OCI-LY7 (cell line): ENCODE data around the gene JAK1. TPM values are rescaled to one million over a fixed set of nuclear protein-coding genes. Genes with fewer than 3 reads are reported as not detected.
A peak's percentile ranks its signal among the peaks of the same experiment; 100 is the strongest.
"Not testable (repeated sequence)": the region's sequence is repeated elsewhere in the genome, so short reads cannot be mapped to it uniquely, and the experiment has no call there.

Experiments
- BruUV-seq: library from RNA; stranded (reverse); fragments of 400-500 nt; replicated peaks from 2 replicates; lab custom pipeline; 2021; lab: Mats Ljungman, UMichigan
- CTCF ChIA-PET: fragments of 300-600 bp; sonication (Branson Sonifier 250); formaldehyde crosslinking; loops from one replicate; lab custom pipeline; 2022; ENCODE audit warnings: antibody characterized with exemption; ENCODE audit not compliant: unreplicated experiment; lab: Charles Lee
- POLR2A ChIA-PET: fragments of 300-600 bp; sonication (Branson Sonifier 250); formaldehyde crosslinking; loops from one replicate; lab custom pipeline; 2022; ENCODE audit warnings: antibody characterized with exemption; lab: Charles Lee
- DNase-seq: peaks from one replicate; pipeline ENCODE4 v3.0.0-alpha.2; 2015; ENCODE audit warnings: low spot score
- H2AFZ ChIP-seq: fragments of 200-600 bp; sonication (generic), shearing (Covaris generic); 2 replicates; pipeline ENCODE4 v1.6.1; 2014; ENCODE audit warnings: mild to moderate bottlenecking, antibody characterized with exemption, low read length, moderate library complexity
- H3K27ac ChIP-seq: fragments of 200-600 bp; sonication (generic); 2 replicates; pipeline ENCODE4 v1.5.1; 2014; ENCODE audit warnings: mixed run types, low read depth, mild to moderate bottlenecking, moderate library complexity, low read length, inconsistent platforms; ENCODE audit not compliant: poor library complexity, severe bottlenecking
- H3K36me3 ChIP-seq: fragments of 200-600 bp; sonication (generic); 2 replicates; pipeline ENCODE4 v1.6.1; 2014; ENCODE audit warnings: mild to moderate bottlenecking, antibody characterized with exemption, low read length, moderate library complexity, mixed read lengths; ENCODE audit not compliant: insufficient read depth
- H3K4me1 ChIP-seq: fragments of 200-600 bp; sonication (generic); 2 replicates; pipeline ENCODE4 v1.5.1; 2014; ENCODE audit warnings: mild to moderate bottlenecking, low read length; ENCODE audit not compliant: insufficient read depth, poor library complexity, severe bottlenecking
- H3K4me2 ChIP-seq: fragments of 200-600 bp; sonication (generic); 2 replicates; pipeline ENCODE4 v1.6.1; 2014; ENCODE audit warnings: mild to moderate bottlenecking, low read length
- H3K4me3 ChIP-seq: fragments of 200-600 bp; sonication (generic); 2 replicates; pipeline ENCODE4 v1.5.1; 2014; ENCODE audit warnings: mild to moderate bottlenecking, low read depth, low read length; ENCODE audit not compliant: poor library complexity, severe bottlenecking
- H3K79me2 ChIP-seq: fragments of 200-600 bp; sonication (generic); 2 replicates; pipeline ENCODE4 v1.6.1; 2016; ENCODE audit warnings: low read depth, mild to moderate bottlenecking, low read length, moderate library complexity, mixed read lengths; ENCODE audit not compliant: insufficient read depth
- H3K9me2 ChIP-seq: fragments of 200-600 bp; sonication (generic); 2 replicates; pipeline ENCODE4 v1.6.1; 2016; ENCODE audit warnings: mild to moderate bottlenecking, low read length, mixed read lengths; ENCODE audit not compliant: insufficient read depth
- H3K9me3 ChIP-seq: fragments of 200-600 bp; sonication (generic); 2 replicates; pipeline ENCODE4 v1.6.1; 2014; ENCODE audit warnings: mild to moderate bottlenecking, mixed run types, low read length, mixed read lengths
- H4K20me1 ChIP-seq: fragments of 200-600 bp; sonication (generic); 2 replicates; pipeline ENCODE4 v1.6.1; 2014; ENCODE audit warnings: mild to moderate bottlenecking, antibody characterized with exemption, low read length, moderate library complexity, mixed read lengths; ENCODE audit not compliant: insufficient read depth
- CTCF ChIP-seq: fragments of 200-600 bp; sonication (generic); conservative IDR thresholded peaks from 2 replicates; pipeline ENCODE4 v1.5.1; 2014; ENCODE audit warnings: mild to moderate bottlenecking, antibody characterized with exemption, low read length, moderate library complexity, mixed read lengths
- EZH2phosphoT487 ChIP-seq: fragments of 200-600 bp; sonication (generic); IDR thresholded peaks from 2 replicates; pipeline ENCODE4 v1.6.1; 2018; ENCODE audit warnings: low read depth, borderline replicate concordance, mild to moderate bottlenecking, mixed run types, antibody characterized with exemption, low read length, moderate library complexity, mixed read lengths
- intact Hi-C: fragments of 100-400 bp; cut with micrococcal nuclease; formaldehyde crosslinking; loops from one replicate; pipeline ENCODE4 v1.10.0; 2022; ENCODE audit not compliant: unreplicated experiment
- total RNA-seq, 2 experiments: library from RNA; depleted of rRNA in 1 of 2; stranded (reverse); fragments of >200 nt in 1 of 2; shearing (Covaris generic) in 1 of 2; gene quantifications; 2 replicates each; pipeline ENCODE4 v1.2.3, GENCODE V29; 2014 to 2022

Gene JAK1
- total RNA-seq, 2 experiments from 2014 or later = 72.6 to 86.8 TPM

GRCh38 chr1:64920941-64921589 lies 45.3 kb downstream of the JAK1 start:
- peaks cover 64% of the 10 kb centered on the region for H4K20me1 ChIP-seq
- H3K9me2 ChIP-seq = no peaks in the 10 kb centered on the region
- TF ChIP-seq CTCF = no peak
- no peak for TF ChIP-seq EZH2phosphoT487
- H3K4me3 ChIP-seq = no peak overlapping the region
- H3K27ac ChIP-seq = no peak overlapping the region
- H2AFZ ChIP-seq = no peak overlapping the region
- no peak overlapping the region for H3K4me2 ChIP-seq
- H3K9me3 ChIP-seq = no peaks in the 10 kb centered on the region
- H3K36me3 ChIP-seq = no peaks in the 10 kb centered on the region
- peaks cover 84% of the 10 kb centered on the region for H3K79me2 ChIP-seq
- POLR2A ChIA-PET = interaction anchor here (0.8 to 2.7 kb wide), 5 partner anchors 12 to 31 kb away, joined by 3 to 7 read pairs (median 4); no protein-coding TSS in a partner anchor
- peaks cover 20% of the 10 kb centered on the region for H3K4me1 ChIP-seq
- BruUV-seq = no TSS peak
- CTCF ChIA-PET = no interaction called here
- DNase-seq = no peak
- intact Hi-C loops = no loop called here

GRCh38 chr1:64919120-64919519 lies 47.2 kb downstream of the JAK1 start:
- intact Hi-C loops, BruUV-seq, DNase-seq, H3K9me2 ChIP-seq, H3K27ac ChIP-seq, CTCF ChIA-PET, H3K4me3 ChIP-seq, H3K9me3 ChIP-seq, H2AFZ ChIP-seq, H3K4me2 ChIP-seq, POLR2A ChIA-PET, H3K36me3 ChIP-seq: not testable (repeated sequence)
- H3K79me2 ChIP-seq = peaks cover 83% of the 10 kb centered on the region
- peaks cover 23% of the 10 kb centered on the region for H3K4me1 ChIP-seq
- peaks cover 60% of the 10 kb centered on the region for H4K20me1 ChIP-seq

GRCh38 chr1:64917907-64918306 lies 48.4 kb downstream of the JAK1 start:
- no peaks in the 10 kb centered on the region for H3K9me3 ChIP-seq
- H3K4me3 ChIP-seq = peak overlapping the region; percentile 12
- POLR2A ChIA-PET = interaction anchor here (1.2 kb wide), 1 partner anchor 44 kb away, joined by 5 read pairs; no protein-coding TSS in a partner anchor
- no peak overlapping the region for H3K27ac ChIP-seq
- no TSS peak for BruUV-seq
- no peak overlapping the region for H2AFZ ChIP-seq
- peaks cover 78% of the 10 kb centered on the region for H3K79me2 ChIP-seq
- H4K20me1 ChIP-seq = peaks cover 56% of the 10 kb centered on the region
- H3K9me2 ChIP-seq = no peaks in the 10 kb centered on the region
- intact Hi-C loops = no loop called here
- TF ChIP-seq CTCF (no peak), EZH2phosphoT487 (no peak)
- DNase-seq = no peak
- peaks cover 23% of the 10 kb centered on the region for H3K4me1 ChIP-seq
- no peaks in the 10 kb centered on the region for H3K36me3 ChIP-seq
- peak overlapping the region; percentile 59 for H3K4me2 ChIP-seq
- CTCF ChIA-PET = no interaction called here
